ENCODE results near the gene C6orf89.

DNA sequence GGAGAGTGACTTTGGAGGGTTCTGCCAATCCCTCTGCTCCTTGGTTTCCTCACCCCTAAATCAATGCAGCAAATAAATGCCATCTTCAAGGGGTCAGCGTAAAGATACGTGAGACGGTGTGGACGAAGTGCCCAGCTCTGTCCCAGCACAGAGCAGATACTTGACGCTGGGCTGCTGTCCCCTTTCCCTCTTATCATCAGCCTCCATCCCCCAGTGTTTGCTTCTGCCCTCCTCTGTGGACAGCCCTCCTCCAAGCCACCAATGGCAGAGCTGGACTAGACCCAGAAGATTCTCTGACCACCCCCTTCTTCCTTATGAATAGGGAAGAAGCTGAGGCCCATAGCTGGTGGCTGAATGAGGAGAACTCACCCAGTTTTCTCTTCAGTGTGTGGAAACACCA lies 51.1 kb downstream of the C6orf89 start:
- TF ChIP-seq, protein P1, sequence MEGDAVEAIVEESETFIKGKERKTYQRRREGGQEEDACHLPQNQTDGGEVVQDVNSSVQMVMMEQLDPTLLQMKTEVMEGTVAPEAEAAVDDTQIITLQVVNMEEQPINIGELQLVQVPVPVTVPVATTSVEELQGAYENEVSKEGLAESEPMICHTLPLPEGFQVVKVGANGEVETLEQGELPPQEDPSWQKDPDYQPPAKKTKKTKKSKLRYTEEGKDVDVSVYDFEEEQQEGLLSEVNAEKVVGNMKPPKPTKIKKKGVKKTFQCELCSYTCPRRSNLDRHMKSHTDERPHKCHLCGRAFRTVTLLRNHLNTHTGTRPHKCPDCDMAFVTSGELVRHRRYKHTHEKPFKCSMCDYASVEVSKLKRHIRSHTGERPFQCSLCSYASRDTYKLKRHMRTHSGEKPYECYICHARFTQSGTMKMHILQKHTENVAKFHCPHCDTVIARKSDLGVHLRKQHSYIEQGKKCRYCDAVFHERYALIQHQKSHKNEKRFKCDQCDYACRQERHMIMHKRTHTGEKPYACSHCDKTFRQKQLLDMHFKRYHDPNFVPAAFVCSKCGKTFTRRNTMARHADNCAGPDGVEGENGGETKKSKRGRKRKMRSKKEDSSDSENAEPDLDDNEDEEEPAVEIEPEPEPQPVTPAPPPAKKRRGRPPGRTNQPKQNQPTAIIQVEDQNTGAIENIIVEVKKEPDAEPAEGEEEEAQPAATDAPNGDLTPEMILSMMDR (IDR thresholded peaks at IDR 0.05) = no peak
- TF ChIP-seq POLR2A (IDR thresholded peaks at IDR 0.05) = no peak
